GM23338 (cell line): Measurements from ENCODE around the gene IKBKE. TPM values are rescaled to one million over a fixed set of nuclear protein-coding genes. Genes with fewer than 3 reads are reported as not detected.

ENCODE experiments used
- ATAC-seq: fragments of 200-7000 bp; cut with Tn5 transposase; 3 replicates; pipeline ENCODE4 v1.9.1; 2020
- DNase-seq: peaks from one replicate; pipeline ENCODE4 v3.0.0-alpha.2; 2015; ENCODE audit warnings: low spot score
- H2AFZ ChIP-seq: fragments of 200-600 bp; sonication (generic); 2 replicates; pipeline ENCODE4 v1.8.0; 2016; ENCODE audit warnings: antibody characterized with exemption, mild to moderate bottlenecking, moderate library complexity
- H3F3A ChIP-seq: fragments of 200-600 bp; sonication (generic); replicated peaks from 2 replicates; pipeline ENCODE4 v1.8.0; 2017; ENCODE audit warnings: antibody characterized with exemption, mixed run types, low read depth
- H3K27ac ChIP-seq: fragments of 200-600 bp; sonication (generic); 2 replicates; pipeline ENCODE4 v1.6.1; 2016; ENCODE audit warnings: low read depth
- H3K27me3 ChIP-seq: fragments of 200-600 bp; sonication (generic); 2 replicates; pipeline ENCODE4 v1.8.0; 2016; ENCODE audit warnings: mild to moderate bottlenecking, mixed run types, moderate library complexity; ENCODE audit not compliant: insufficient read depth
- H3K36me3 ChIP-seq: fragments of 200-600 bp; sonication (generic); 2 replicates; pipeline ENCODE4 v1.8.0; 2016; ENCODE audit warnings: mild to moderate bottlenecking; ENCODE audit not compliant: insufficient read depth
- H3K4me1 ChIP-seq: fragments of 200-600 bp; sonication (generic); 2 replicates; pipeline ENCODE4 v1.8.0; 2016; ENCODE audit warnings: mild to moderate bottlenecking, moderate library complexity; ENCODE audit not compliant: insufficient read depth
- H3K4me2 ChIP-seq: fragments of 200-600 bp; sonication (generic); 2 replicates; pipeline ENCODE4 v1.7.1; 2017; ENCODE audit warnings: mixed run types
- H3K4me3 ChIP-seq: fragments of 200-600 bp; sonication (generic); 2 replicates; pipeline ENCODE4 v1.6.1; 2016; ENCODE audit warnings: mixed run types
- H3K79me2 ChIP-seq: fragments of 200-600 bp; sonication (generic); replicated peaks from 2 replicates; pipeline ENCODE4 v1.8.0; 2017; ENCODE audit warnings: mild to moderate bottlenecking; ENCODE audit not compliant: insufficient read depth
- H3K9me2 ChIP-seq: fragments of 200-600 bp; sonication (generic); 2 replicates; pipeline ENCODE4 v1.8.0; 2017; ENCODE audit not compliant: insufficient read depth
- H4K20me1 ChIP-seq: fragments of 200-600 bp; sonication (generic); replicated peaks from 2 replicates; pipeline ENCODE4 v1.8.0; 2017; ENCODE audit warnings: mild to moderate bottlenecking; ENCODE audit not compliant: insufficient read depth
- H3K27ac Mint-ChIP-seq: 2 replicates; pipeline ENCODE4 v1.8.0; 2020; ENCODE audit warnings: inconsistent platforms, mild to moderate bottlenecking, moderate library complexity, mixed read lengths
- H3K27me3 Mint-ChIP-seq: 3 replicates; pipeline ENCODE4 v1.8.0; 2022; ENCODE audit warnings: low read depth, mild to moderate bottlenecking, moderate library complexity, mixed read lengths, inconsistent platforms; ENCODE audit not compliant: insufficient read depth, poor library complexity
- H3K36me3 Mint-ChIP-seq: 3 replicates; pipeline ENCODE4 v1.8.0; 2021; ENCODE audit warnings: low read depth, mild to moderate bottlenecking, inconsistent platforms, moderate library complexity, mixed read lengths
- H3K4me1 Mint-ChIP-seq: 3 replicates; pipeline ENCODE4 v1.8.0; 2020; ENCODE audit warnings: mild to moderate bottlenecking, inconsistent platforms, mixed read lengths
- H3K4me3 Mint-ChIP-seq: 3 replicates; pipeline ENCODE4 v1.8.0; 2021; ENCODE audit warnings: moderate library complexity, mild to moderate bottlenecking, inconsistent platforms, mixed read lengths
- H3K9me3 Mint-ChIP-seq: 3 replicates; pipeline ENCODE4 v1.8.0; 2020; ENCODE audit warnings: moderate library complexity, mild to moderate bottlenecking, inconsistent platforms, mixed read lengths
- CREB1 ChIP-seq: fragments of 250-450 bp; sonication (Bioruptor Pico); IDR thresholded peaks from 2 replicates; pipeline ENCODE4 v1.5.0; 2020; ENCODE audit warnings: low read depth, mild to moderate bottlenecking, moderate library complexity
- EZH2phosphoT487 ChIP-seq: fragments of 200-600 bp; sonication (generic); IDR thresholded peaks from one replicate; pipeline ENCODE4 v1.8.1; 2018; ENCODE audit warnings: antibody characterized with exemption; ENCODE audit not compliant: unreplicated experiment
- JUNB ChIP-seq: IDR thresholded peaks from one replicate; pipeline ENCODE4 v1.6.1; 2016; ENCODE audit warnings: antibody characterized with exemption; ENCODE audit not compliant: unreplicated experiment
- NANOG ChIP-seq: IDR thresholded peaks from 2 replicates; pipeline ENCODE4 v1.6.1; 2016; ENCODE audit warnings: antibody characterized with exemption, borderline replicate concordance
- POLR2AphosphoS5 ChIP-seq: IDR thresholded peaks from 2 replicates; pipeline ENCODE4 v1.6.1; 2016; ENCODE audit warnings: antibody characterized with exemption, low read depth
- STAT1 ChIP-seq: IDR thresholded peaks from one replicate; pipeline ENCODE4 v1.6.1; 2016; ENCODE audit warnings: antibody characterized with exemption; ENCODE audit not compliant: unreplicated experiment
- ZNF331 ChIP-seq: fragments of 250-450 bp; sonication (Bioruptor Pico); IDR thresholded peaks from 2 replicates; pipeline ENCODE4 v1.5.0; 2020; ENCODE audit warnings: low read depth, mild to moderate bottlenecking, moderate library complexity
- polyA plus RNA-seq: library from polyadenylated mRNA; unstranded; fragments of >200 nt; fragmentation: Nextera tagmentation; extraction: Ambion mirVana; gene quantifications from 2 replicates; pipeline ENCODE4 v1.2.1, GENCODE V29; 2016
- total RNA-seq: library from RNA; depleted of rRNA; stranded (reverse); fragments of >200 nt; shearing (Covaris generic); gene quantifications from 2 replicates; pipeline ENCODE4 v1.2.3, GENCODE V29; 2014
- TF ChIP-seq, protein P1 (sequence below): fragments of 250-450 bp; sonication (Bioruptor Pico); IDR thresholded peaks from 2 replicates; pipeline ENCODE4 v1.5.0; 2020; ENCODE audit warnings: mild to moderate bottlenecking, moderate library complexity
- TF ChIP-seq, protein P2 (sequence below): IDR thresholded peaks from 2 replicates; pipeline ENCODE4 v1.6.1; 2016; ENCODE audit warnings: antibody characterized with exemption
- TF ChIP-seq, protein P3 (sequence below): IDR thresholded peaks from one replicate; pipeline ENCODE4 v1.6.1; 2018; ENCODE audit warnings: antibody characterized with exemption; ENCODE audit not compliant: unreplicated experiment
- TF ChIP-seq, protein P4 (sequence below), 2 experiments: fragments of 200-600 bp in 1 of 2; sonication (generic) in 1 of 2; conservative IDR thresholded peaks; 2 replicates each; pipeline versions ENCODE4 v1.5.1 to v1.6.1; 2016 to 2017; ENCODE audit warnings: antibody characterized with exemption in 2 of 2, low read depth in 2 of 2, mild to moderate bottlenecking in 2 of 2, moderate library complexity in 1 of 2

IKBKE gene
- total and polyA plus RNA-seq, 2 experiments from 2014 or later, result 4.8 to 11.1 TPM

DNA sequence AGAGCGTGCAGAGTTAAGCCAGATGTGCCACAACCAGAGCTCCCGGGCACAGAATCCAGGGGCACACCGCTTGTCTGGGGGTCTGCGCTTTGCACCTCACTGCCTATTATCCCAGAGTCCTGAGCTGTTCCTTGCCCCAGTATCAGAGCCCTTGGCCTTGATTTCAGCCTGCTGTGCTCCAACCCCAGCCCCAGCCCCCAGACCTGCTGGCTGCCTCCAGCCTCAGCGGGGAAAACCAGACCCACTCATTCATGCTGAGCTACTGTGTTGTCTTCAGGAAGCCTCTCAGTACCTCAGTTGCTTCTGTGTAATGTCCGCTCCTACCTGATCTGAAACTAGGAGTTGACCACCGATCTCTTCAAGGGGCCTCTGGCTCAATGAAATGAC is 1.1 kb downstream of the IKBKE start (continued):
- TF ChIP-seq, protein P1, sequence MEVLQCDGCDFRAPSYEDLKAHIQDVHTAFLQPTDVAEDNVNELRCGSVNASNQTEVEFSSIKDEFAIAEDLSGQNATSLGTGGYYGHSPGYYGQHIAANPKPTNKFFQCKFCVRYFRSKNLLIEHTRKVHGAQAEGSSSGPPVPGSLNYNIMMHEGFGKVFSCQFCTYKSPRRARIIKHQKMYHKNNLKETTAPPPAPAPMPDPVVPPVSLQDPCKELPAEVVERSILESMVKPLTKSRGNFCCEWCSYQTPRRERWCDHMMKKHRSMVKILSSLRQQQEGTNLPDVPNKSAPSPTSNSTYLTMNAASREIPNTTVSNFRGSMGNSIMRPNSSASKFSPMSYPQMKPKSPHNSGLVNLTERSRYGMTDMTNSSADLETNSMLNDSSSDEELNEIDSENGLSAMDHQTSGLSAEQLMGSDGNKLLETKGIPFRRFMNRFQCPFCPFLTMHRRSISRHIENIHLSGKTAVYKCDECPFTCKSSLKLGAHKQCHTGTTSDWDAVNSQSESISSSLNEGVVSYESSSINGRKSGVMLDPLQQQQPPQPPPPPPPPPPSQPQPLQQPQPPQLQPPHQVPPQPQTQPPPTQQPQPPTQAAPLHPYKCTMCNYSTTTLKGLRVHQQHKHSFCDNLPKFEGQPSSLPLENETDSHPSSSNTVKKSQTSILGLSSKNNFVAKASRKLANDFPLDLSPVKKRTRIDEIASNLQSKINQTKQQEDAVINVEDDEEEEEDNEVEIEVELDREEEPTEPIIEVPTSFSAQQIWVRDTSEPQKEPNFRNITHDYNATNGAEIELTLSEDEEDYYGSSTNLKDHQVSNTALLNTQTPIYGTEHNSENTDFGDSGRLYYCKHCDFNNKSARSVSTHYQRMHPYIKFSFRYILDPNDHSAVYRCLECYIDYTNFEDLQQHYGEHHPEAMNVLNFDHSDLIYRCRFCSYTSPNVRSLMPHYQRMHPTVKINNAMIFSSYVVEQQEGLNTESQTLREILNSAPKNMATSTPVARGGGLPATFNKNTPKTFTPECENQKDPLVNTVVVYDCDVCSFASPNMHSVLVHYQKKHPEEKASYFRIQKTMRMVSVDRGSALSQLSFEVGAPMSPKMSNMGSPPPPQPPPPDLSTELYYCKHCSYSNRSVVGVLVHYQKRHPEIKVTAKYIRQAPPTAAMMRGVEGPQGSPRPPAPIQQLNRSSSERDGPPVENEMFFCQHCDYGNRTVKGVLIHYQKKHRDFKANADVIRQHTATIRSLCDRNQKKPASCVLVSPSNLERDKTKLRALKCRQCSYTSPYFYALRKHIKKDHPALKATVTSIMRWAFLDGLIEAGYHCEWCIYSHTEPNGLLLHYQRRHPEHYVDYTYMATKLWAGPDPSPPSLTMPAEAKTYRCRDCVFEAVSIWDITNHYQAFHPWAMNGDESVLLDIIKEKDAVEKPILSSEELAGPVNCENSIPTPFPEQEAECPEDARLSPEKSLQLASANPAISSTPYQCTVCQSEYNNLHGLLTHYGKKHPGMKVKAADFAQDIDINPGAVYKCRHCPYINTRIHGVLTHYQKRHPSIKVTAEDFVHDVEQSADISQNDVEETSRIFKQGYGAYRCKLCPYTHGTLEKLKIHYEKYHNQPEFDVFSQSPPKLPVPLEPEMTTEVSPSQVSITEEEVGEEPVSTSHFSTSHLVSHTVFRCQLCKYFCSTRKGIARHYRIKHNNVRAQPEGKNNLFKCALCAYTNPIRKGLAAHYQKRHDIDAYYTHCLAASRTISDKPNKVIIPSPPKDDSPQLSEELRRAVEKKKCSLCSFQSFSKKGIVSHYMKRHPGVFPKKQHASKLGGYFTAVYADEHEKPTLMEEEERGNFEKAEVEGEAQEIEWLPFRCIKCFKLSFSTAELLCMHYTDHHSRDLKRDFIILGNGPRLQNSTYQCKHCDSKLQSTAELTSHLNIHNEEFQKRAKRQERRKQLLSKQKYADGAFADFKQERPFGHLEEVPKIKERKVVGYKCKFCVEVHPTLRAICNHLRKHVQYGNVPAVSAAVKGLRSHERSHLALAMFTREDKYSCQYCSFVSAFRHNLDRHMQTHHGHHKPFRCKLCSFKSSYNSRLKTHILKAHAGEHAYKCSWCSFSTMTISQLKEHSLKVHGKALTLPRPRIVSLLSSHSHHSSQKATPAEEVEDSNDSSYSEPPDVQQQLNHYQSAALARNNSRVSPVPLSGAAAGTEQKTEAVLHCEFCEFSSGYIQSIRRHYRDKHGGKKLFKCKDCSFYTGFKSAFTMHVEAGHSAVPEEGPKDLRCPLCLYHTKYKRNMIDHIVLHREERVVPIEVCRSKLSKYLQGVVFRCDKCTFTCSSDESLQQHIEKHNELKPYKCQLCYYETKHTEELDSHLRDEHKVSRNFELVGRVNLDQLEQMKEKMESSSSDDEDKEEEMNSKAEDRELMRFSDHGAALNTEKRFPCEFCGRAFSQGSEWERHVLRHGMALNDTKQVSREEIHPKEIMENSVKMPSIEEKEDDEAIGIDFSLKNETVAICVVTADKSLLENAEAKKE (CRISPR knock-in tag), result no peak
- TF ChIP-seq, protein P2, sequence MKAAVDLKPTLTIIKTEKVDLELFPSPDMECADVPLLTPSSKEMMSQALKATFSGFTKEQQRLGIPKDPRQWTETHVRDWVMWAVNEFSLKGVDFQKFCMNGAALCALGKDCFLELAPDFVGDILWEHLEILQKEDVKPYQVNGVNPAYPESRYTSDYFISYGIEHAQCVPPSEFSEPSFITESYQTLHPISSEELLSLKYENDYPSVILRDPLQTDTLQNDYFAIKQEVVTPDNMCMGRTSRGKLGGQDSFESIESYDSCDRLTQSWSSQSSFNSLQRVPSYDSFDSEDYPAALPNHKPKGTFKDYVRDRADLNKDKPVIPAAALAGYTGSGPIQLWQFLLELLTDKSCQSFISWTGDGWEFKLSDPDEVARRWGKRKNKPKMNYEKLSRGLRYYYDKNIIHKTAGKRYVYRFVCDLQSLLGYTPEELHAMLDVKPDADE, result no peak
- TF ChIP-seq CREB1 (CRISPR knock-in tag), result no peak

DNA sequence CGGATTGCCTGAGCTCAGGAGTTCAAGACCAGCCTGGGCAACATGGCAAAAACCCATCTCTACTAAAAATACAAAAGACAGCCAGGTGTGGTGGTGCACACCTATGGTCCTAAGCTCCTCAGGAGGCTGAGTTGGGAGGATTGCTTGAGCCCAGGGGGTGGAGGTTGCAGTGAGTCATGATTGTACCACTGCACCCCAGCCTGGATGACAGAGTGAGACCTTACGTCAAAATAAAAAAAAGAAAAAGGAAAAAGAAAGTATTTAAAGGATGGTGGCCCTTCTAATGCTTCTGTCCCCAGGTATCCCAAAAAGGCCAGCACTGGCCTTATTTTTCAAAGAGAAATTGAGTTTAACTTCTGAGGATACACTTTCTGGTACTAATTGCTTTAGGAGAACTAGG is 1.7 kb downstream of the IKBKE start:
- peak overlapping the region; percentile 77; the same call in 2 of the 3 replicates for H3K4me3 Mint-ChIP-seq
- H3K27ac Mint-ChIP-seq, result no peak overlapping the region
- ATAC-seq (no peak), DNase-seq (no peak)
- peaks cover 54% of the 10 kb centered on the region for H3K4me1 Mint-ChIP-seq
- no peak overlapping the region; the same call in 1 of the 2 replicates for H3K4me3 ChIP-seq
- no peaks in the 10 kb centered on the region for H4K20me1 ChIP-seq
- no peaks in the 10 kb centered on the region; the same call in 2 of the 3 replicates for H3K9me3 Mint-ChIP-seq
- peak overlapping the region; percentile 92 for H3K4me2 ChIP-seq
- no peak overlapping the region for H2AFZ ChIP-seq
- H3K4me1 ChIP-seq, result peaks cover 40% of the 10 kb centered on the region
- no peaks in the 10 kb centered on the region for H3K27me3 ChIP-seq
- H3K36me3 Mint-ChIP-seq, result peaks cover 28% of the 10 kb centered on the region
- no peak overlapping the region for H3K27ac ChIP-seq
- H3F3A ChIP-seq, result no peaks in the 10 kb centered on the region
- H3K27me3 Mint-ChIP-seq, result peaks cover 16% of the 10 kb centered on the region
- no peaks in the 10 kb centered on the region for H3K79me2 ChIP-seq
- no peaks in the 10 kb centered on the region for H3K9me2 ChIP-seq
- no peaks in the 10 kb centered on the region for H3K36me3 ChIP-seq
- TF ChIP-seq JUNB, result no peak
- TF ChIP-seq, protein P3, sequence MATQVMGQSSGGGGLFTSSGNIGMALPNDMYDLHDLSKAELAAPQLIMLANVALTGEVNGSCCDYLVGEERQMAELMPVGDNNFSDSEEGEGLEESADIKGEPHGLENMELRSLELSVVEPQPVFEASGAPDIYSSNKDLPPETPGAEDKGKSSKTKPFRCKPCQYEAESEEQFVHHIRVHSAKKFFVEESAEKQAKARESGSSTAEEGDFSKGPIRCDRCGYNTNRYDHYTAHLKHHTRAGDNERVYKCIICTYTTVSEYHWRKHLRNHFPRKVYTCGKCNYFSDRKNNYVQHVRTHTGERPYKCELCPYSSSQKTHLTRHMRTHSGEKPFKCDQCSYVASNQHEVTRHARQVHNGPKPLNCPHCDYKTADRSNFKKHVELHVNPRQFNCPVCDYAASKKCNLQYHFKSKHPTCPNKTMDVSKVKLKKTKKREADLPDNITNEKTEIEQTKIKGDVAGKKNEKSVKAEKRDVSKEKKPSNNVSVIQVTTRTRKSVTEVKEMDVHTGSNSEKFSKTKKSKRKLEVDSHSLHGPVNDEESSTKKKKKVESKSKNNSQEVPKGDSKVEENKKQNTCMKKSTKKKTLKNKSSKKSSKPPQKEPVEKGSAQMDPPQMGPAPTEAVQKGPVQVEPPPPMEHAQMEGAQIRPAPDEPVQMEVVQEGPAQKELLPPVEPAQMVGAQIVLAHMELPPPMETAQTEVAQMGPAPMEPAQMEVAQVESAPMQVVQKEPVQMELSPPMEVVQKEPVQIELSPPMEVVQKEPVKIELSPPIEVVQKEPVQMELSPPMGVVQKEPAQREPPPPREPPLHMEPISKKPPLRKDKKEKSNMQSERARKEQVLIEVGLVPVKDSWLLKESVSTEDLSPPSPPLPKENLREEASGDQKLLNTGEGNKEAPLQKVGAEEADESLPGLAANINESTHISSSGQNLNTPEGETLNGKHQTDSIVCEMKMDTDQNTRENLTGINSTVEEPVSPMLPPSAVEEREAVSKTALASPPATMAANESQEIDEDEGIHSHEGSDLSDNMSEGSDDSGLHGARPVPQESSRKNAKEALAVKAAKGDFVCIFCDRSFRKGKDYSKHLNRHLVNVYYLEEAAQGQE, result no peak
- TF ChIP-seq POLR2AphosphoS5, result no peak
- TF ChIP-seq, protein P4, sequence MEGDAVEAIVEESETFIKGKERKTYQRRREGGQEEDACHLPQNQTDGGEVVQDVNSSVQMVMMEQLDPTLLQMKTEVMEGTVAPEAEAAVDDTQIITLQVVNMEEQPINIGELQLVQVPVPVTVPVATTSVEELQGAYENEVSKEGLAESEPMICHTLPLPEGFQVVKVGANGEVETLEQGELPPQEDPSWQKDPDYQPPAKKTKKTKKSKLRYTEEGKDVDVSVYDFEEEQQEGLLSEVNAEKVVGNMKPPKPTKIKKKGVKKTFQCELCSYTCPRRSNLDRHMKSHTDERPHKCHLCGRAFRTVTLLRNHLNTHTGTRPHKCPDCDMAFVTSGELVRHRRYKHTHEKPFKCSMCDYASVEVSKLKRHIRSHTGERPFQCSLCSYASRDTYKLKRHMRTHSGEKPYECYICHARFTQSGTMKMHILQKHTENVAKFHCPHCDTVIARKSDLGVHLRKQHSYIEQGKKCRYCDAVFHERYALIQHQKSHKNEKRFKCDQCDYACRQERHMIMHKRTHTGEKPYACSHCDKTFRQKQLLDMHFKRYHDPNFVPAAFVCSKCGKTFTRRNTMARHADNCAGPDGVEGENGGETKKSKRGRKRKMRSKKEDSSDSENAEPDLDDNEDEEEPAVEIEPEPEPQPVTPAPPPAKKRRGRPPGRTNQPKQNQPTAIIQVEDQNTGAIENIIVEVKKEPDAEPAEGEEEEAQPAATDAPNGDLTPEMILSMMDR (conservative IDR thresholded peaks at IDR 0.05; ENCODE audit: low read depth in 2 of 2), result no peak
- no peak for TF ChIP-seq STAT1
- TF ChIP-seq EZH2phosphoT487, result no peak
- no peak for TF ChIP-seq ZNF331 (CRISPR knock-in tag)
- TF ChIP-seq NANOG, result no peak
- TF ChIP-seq, protein P2, result no peak
